Measurements from ENCODE around the gene RFX3. TPM values are rescaled to one million over a fixed set of nuclear protein-coding genes. Genes with fewer than 3 reads are reported as not detected.

The RFX3 gene
- total RNA-seq, 2 donors from 2014 or later: 7.6 to 8.5 TPM

- intact Hi-C loops (cut with DNase I): no loop called here
- DNase-seq (ENCODE audit: low spot score): no peak
Observed at GRCh38 chr9:3386753-3387152, 139.0 kb downstream of the RFX3 start.

- intact Hi-C loops (cut with DNase I): no loop called here
- no peak for DNase-seq (ENCODE audit: low spot score)
Observed at GRCh38 chr9:3385871-3386270, 139.9 kb downstream of the RFX3 start.

- intact Hi-C loops (cut with DNase I): no loop called here
Observed at GRCh38 chr9:3371842-3372241, 154.0 kb downstream of the RFX3 start.

GRCh38 chr9:3370715-3371114, 155.1 kb downstream of the RFX3 start:
- intact Hi-C loops (cut with DNase I): no loop called here
- no peak for DNase-seq (ENCODE audit: low spot score)

More at GRCh38 chr9:3371842-3372241, 154.0 kb downstream of the RFX3 start:
- DNase-seq (ENCODE audit: low spot score): no peak

GRCh38 chr9:3367185-3367584, 158.6 kb downstream of the RFX3 start:
- no peak for DNase-seq (ENCODE audit: low spot score)
- intact Hi-C loops (cut with DNase I): no loop called here

- DNase-seq (ENCODE audit: low spot score): no peak
Observed at GRCh38 chr9:3361689-3362392, 164.0 kb downstream of the RFX3 start.

GRCh38 chr9:3361116-3361515, 164.7 kb downstream of the RFX3 start:
- DNase-seq (ENCODE audit: low spot score): no peak
- intact Hi-C loops (cut with DNase I): no loop called here

More at GRCh38 chr9:3361689-3362392, 164.0 kb downstream of the RFX3 start:
- intact Hi-C loops (cut with DNase I): no loop called here

GRCh38 chr9:3360245-3360644, 165.6 kb downstream of the RFX3 start:
- DNase-seq (ENCODE audit: low spot score): no peak
- intact Hi-C loops (cut with DNase I): no loop called here

GRCh38 chr9:3359778-3360177, 166.0 kb downstream of the RFX3 start:
- intact Hi-C loops (cut with DNase I): no loop called here

GRCh38 chr9:3359048-3359692, 166.6 kb downstream of the RFX3 start:
- intact Hi-C loops (cut with DNase I): no loop called here
- no peak for DNase-seq (ENCODE audit: low spot score)

More at GRCh38 chr9:3359778-3360177, 166.0 kb downstream of the RFX3 start:
- DNase-seq (ENCODE audit: low spot score): no peak

GRCh38 chr9:3348169-3348568, 177.6 kb downstream of the RFX3 start:
- DNase-seq (ENCODE audit: low spot score): no peak
- intact Hi-C loops (cut with DNase I): no loop called here

- DNase-seq (ENCODE audit: low spot score): no peak
- intact Hi-C loops (cut with DNase I): no loop called here
Observed at GRCh38 chr9:3346549-3346948, 179.3 kb downstream of the RFX3 start.

GRCh38 chr9:3343671-3344070, 182.1 kb downstream of the RFX3 start:
- intact Hi-C loops (cut with DNase I): no loop called here
- DNase-seq (ENCODE audit: low spot score): no peak

GRCh38 chr9:3342159-3342777, 183.5 kb downstream of the RFX3 start:
- no peak for DNase-seq (ENCODE audit: low spot score)
- intact Hi-C loops (cut with DNase I): no loop called here

- no peak for DNase-seq (ENCODE audit: low spot score)
- intact Hi-C loops (cut with DNase I): no loop called here
Observed at GRCh38 chr9:3337515-3338225, 188.1 kb downstream of the RFX3 start.

- intact Hi-C loops (cut with DNase I): no loop called here
- no peak for DNase-seq (ENCODE audit: low spot score)
Observed at GRCh38 chr9:3336951-3337350, 188.8 kb downstream of the RFX3 start.

- DNase-seq (ENCODE audit: low spot score): no peak
- intact Hi-C loops (cut with DNase I): no loop called here
Observed at GRCh38 chr9:3332802-3333201, 193.0 kb downstream of the RFX3 start.

GRCh38 chr9:3331801-3332200, 194.0 kb downstream of the RFX3 start:
- intact Hi-C loops (cut with DNase I): no loop called here

GRCh38 chr9:3330792-3331420, 194.9 kb downstream of the RFX3 start:
- DNase-seq (ENCODE audit: low spot score): no peak
- intact Hi-C loops (cut with DNase I): no loop called here

More at GRCh38 chr9:3331801-3332200, 194.0 kb downstream of the RFX3 start:
- no peak for DNase-seq (ENCODE audit: low spot score)

- no peak for DNase-seq (ENCODE audit: low spot score)
- intact Hi-C loops (cut with DNase I): no loop called here
Observed at GRCh38 chr9:3329361-3329760, 196.4 kb downstream of the RFX3 start.
